Mucosa of stomach (tissue), 1 donor: ENCODE results near the gene TRABD.

ENCODE experiments used
- H3K27me3 ChIP-seq: one replicate; pipeline ENCODE4 v1.7.0; 2013; ENCODE audit warnings: mild to moderate bottlenecking, low read length; ENCODE audit not compliant: control insufficient read depth, insufficient read depth
- H3K36me3 ChIP-seq: one replicate; pipeline ENCODE4 v1.7.0; 2013; ENCODE audit warnings: low read length; ENCODE audit not compliant: control insufficient read depth, insufficient read depth
- H3K4me1 ChIP-seq: one replicate; pipeline ENCODE4 v1.7.0; 2013; ENCODE audit warnings: mild to moderate bottlenecking, low read length; ENCODE audit not compliant: control insufficient read depth, insufficient read depth
- H3K4me3 ChIP-seq: one replicate; pipeline ENCODE4 v1.7.0; 2013; ENCODE audit warnings: low read length
- H3K9ac ChIP-seq: one replicate; pipeline ENCODE4 v1.7.0; 2013; ENCODE audit warnings: mild to moderate bottlenecking, low read length, moderate library complexity
- H3K9me3 ChIP-seq: one replicate; pipeline ENCODE4 v1.7.0; 2013; ENCODE audit warnings: mild to moderate bottlenecking, low read length, moderate library complexity; ENCODE audit not compliant: control insufficient read depth
- donor health status: Pancreatic carcinoma.

The TRABD gene

GRCh38 chr22:50178871-50179869, 6.5 kb upstream of the TRABD start:
- Histone ChIP-seq H3K9me3 (no peaks in the 10 kb centered on the region), H3K4me3 (no peak overlapping the region), H3K36me3 (no peaks in the 10 kb centered on the region), H3K27me3 (peaks cover 9% of the 10 kb centered on the region), H3K4me1 (peaks cover 22% of the 10 kb centered on the region), H3K9ac (no peak overlapping the region)

GRCh38 chr22:50179937-50180726, 5.6 kb upstream of the TRABD start:
- no peaks in the 10 kb centered on the region for H3K9me3 ChIP-seq

GRCh38 chr22:50180727-50181521, 4.8 kb upstream of the TRABD start:
- H3K4me1 ChIP-seq: peaks cover 32% of the 10 kb centered on the region
- peaks cover 5% of the 10 kb centered on the region for H3K27me3 ChIP-seq
- no peak overlapping the region for H3K9ac ChIP-seq
- H3K4me3 ChIP-seq: no peak overlapping the region
- H3K9me3 ChIP-seq: no peaks in the 10 kb centered on the region
- H3K36me3 ChIP-seq: no peaks in the 10 kb centered on the region

More at GRCh38 chr22:50179937-50180726, 5.6 kb upstream of the TRABD start:
- no peaks in the 10 kb centered on the region for H3K36me3 ChIP-seq
- peaks cover 29% of the 10 kb centered on the region for H3K4me1 ChIP-seq
- no peak overlapping the region for H3K4me3 ChIP-seq
- H3K9ac ChIP-seq: no peak overlapping the region
- H3K27me3 ChIP-seq: peaks cover 5% of the 10 kb centered on the region

GRCh38 chr22:50182176-50183081, 3.3 kb upstream of the TRABD start:
- no peaks in the 10 kb centered on the region for H3K9me3 ChIP-seq
- peaks cover 42% of the 10 kb centered on the region for H3K4me1 ChIP-seq
- peaks cover 5% of the 10 kb centered on the region for H3K27me3 ChIP-seq
- H3K4me3 ChIP-seq: no peak overlapping the region
- no peaks in the 10 kb centered on the region for H3K36me3 ChIP-seq
- no peak overlapping the region for H3K9ac ChIP-seq

GRCh38 chr22:50183141-50183971, 2.4 kb upstream of the TRABD start:
- H3K4me1 ChIP-seq: peaks cover 43% of the 10 kb centered on the region
- H3K36me3 ChIP-seq: no peaks in the 10 kb centered on the region
- H3K9me3 ChIP-seq: no peaks in the 10 kb centered on the region
- peaks cover 4% of the 10 kb centered on the region for H3K27me3 ChIP-seq
- no peak overlapping the region for H3K9ac ChIP-seq
- H3K4me3 ChIP-seq: no peak overlapping the region

GRCh38 chr22:50184004-50184901, 1.5 kb upstream of the TRABD start:
- Histone ChIP-seq H3K9ac (no peak overlapping the region), H3K4me1 (peaks cover 51% of the 10 kb centered on the region), H3K4me3 (no peak overlapping the region), H3K9me3 (no peaks in the 10 kb centered on the region), H3K27me3 (no peaks in the 10 kb centered on the region), H3K36me3 (no peaks in the 10 kb centered on the region)

- no peaks in the 10 kb centered on the region for H3K27me3 ChIP-seq
- peaks cover 58% of the 10 kb centered on the region for H3K4me1 ChIP-seq
- peak overlapping the region; percentile 69 for H3K9ac ChIP-seq
- no peaks in the 10 kb centered on the region for H3K36me3 ChIP-seq
- H3K9me3 ChIP-seq: no peaks in the 10 kb centered on the region
- H3K4me3 ChIP-seq: no peak overlapping the region
Observed at GRCh38 chr22:50184902-50185374, 775 bp upstream of the TRABD start.

GRCh38 chr22:50186181-50186714, 535 bp downstream of the TRABD start:
- H3K9ac ChIP-seq: peak overlapping the region; percentile 61
- no peaks in the 10 kb centered on the region for H3K9me3 ChIP-seq
- H3K4me3 ChIP-seq: peak overlapping the region; percentile 18
- H3K36me3 ChIP-seq: no peaks in the 10 kb centered on the region
- H3K4me1 ChIP-seq: peaks cover 71% of the 10 kb centered on the region
- H3K27me3 ChIP-seq: no peaks in the 10 kb centered on the region

GRCh38 chr22:50186761-50187523, 1.2 kb downstream of the TRABD start:
- Histone ChIP-seq H3K4me1 (peaks cover 78% of the 10 kb centered on the region), H3K9ac (peak overlapping the region; percentile 61), H3K27me3 (no peaks in the 10 kb centered on the region), H3K9me3 (no peaks in the 10 kb centered on the region), H3K36me3 (no peaks in the 10 kb centered on the region), H3K4me3 (peak overlapping the region; percentile 18)
